ENCODE measurements around the gene RSRC1.

GRCh38 chr3:158260392-158260791 lies 150.5 kb downstream of the RSRC1 start:
- TF ChIP-seq CTCF (IDR thresholded peaks at IDR 0.05; ENCODE audit: poor library complexity) (no peak), EZH2phosphoT487 (IDR thresholded peaks at IDR 0.05; ENCODE audit: low read depth, severe bottlenecking, unreplicated experiment) (no peak), EZH2 (IDR thresholded peaks at IDR 0.05; ENCODE audit: borderline replicate concordance) (no peak)

Data from hepatocyte (in vitro differentiated cells).